Smooth muscle cell of the brain vasculature (primary cell): ENCODE results near the gene PDE6B.
"Not testable (repeated sequence)": the region's sequence is repeated elsewhere in the genome, so short reads cannot be mapped to it uniquely, and the experiment has no call there.

Experiments
- DNase-seq: peaks from one replicate; pipeline ENCODE4 v3.0.0-alpha.2; 2012; ENCODE audit warnings: low read depth, low spot score

The PDE6B gene

GRCh38 chr4:624705-625590 is at the start of gene PDE6B:
Gene PDE6B (plus strand): TSS chr4:625573. CDS start chr4:625627, 54 bp downstream.
- DNase-seq, result no peak

DNA sequence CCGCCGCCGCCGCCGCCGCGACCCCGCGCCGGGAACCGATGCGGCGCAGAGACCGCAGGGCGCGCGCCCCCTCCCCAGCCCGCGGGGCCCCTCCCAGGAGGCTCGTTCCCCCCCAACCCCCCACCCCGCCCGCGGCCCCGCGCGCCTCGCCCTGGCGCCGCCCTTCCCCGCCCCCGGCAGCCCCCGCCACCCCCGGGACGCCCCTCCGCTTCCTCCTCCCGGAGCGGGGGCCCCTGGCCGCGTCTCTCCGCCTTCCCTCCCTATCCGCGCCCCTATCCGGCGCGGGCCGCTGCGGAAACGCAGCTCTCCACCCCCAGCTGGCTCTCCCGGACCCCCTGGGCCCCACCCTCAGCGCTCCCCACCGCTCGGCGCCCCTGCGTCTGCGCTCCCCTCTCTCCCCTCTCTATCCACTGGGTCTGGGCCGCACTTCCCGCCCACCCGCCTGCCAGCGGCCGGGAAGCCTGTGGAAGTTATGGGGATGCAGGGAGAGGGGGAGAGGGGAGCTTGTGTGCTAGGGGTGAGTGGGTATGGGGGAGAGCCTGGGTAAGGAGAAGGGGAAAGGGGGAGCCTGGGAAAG is 49.0 kb upstream of the PDE6B start, which contains the start of gene TMEM271:
TSS of gene TMEM271 (minus strand) at position 51 of the 577 bp plus-strand sequence. CDS start 233 bp downstream, outside the sequence.
- no peak for DNase-seq

GRCh38 chr4:576991-577498 is 48.3 kb upstream of the PDE6B start:
- DNase-seq, result no peak

DNA sequence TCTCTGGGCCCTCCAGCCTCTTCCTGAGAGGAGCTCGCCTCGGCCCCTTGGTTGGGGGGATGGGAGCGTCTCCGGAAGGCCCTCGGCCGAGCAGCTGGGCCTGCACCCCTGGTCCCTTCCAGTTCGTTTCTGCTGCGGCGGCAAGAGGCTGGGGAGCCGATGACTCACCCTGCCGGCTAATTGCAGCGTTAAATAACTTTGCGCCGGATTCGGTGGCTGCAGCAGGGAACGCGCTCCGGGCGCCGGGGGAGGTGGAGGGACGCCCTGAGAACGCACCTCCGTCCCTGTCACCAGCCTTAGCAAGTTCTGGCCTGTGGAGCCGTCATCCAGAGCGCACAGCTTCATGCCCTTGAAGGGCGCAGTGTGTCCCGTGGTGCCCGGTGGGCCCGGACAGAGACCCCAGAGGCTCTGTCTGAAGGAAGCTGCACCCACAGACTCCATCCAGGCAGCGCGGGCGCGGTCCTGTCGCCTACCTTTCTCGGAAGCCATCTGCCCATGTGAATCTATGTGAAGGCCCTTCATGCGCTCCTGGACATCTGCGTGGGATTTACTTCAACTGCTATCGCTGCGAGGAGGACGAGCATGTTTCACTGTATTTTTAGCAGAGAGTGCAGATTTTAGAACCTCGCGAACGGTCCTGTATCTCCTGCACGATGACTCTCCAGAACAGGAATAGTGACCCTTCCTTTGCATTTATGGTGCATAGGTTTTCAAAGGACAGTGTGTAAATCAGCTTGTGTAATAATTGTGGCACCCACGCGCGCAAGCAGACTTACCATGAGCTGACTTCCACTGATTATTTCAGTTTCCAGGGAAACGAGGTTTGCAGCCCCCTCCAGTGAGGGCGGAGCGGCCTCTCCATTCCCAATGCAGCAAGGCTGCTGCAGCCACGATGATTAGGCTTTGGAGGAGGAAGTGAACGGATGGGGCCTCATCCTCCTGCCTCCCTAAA is 47.6 kb upstream of the PDE6B start:
- DNase-seq, result no peak

DNA sequence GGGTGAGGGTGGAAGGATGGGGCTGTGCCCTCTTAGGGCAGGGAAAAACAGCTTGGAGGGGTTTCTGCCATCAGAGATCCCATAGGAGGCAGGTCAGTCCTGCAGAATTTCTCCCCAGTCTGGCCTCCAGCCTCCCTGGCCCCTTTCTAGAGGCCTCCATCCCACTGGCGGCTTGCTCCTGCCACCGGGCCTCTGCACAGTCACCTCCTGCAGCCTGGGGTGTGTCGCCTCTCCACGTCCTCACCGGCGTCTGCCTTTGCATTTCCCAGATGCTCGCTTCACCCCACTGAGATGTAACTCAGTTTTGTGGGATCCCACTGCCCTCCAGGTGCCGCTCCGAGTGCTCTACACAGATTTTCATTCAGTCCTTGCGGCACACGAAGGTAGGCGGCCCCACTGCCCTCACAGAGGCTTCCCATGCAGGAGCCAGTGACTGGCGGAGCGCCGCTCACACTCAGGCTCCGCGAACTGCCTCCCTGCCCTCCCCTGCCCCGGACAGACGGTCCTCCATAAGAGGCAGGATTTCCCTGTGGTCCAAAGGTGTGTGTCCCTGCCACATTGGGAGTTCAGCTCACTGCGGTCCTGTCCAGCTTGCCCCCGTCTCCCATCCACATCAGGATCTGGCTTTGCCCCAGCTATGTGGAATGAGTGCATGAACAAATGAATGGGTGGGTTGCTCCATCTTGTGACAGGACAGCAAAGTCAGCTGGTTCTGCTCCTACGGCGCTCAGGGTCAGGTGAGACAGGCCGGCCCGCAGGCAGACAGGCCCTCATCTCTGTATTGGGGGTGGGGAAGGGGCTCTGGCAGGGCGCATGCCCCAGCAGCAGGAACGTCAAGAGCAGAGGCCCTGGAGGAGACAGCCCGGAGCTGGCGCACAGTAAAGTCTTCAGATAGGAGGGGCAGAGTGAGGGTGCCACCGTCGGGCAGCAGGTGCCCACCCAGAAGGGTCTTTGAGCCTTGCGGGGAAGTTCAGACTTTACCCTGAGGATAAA is 46.6 kb upstream of the PDE6B start:
- DNase-seq, result no peak

- no peak for DNase-seq
Observed at GRCh38 chr4:579543-580175, 45.7 kb upstream of the PDE6B start.

- no peak for DNase-seq
Observed at GRCh38 chr4:581181-581580, 44.2 kb upstream of the PDE6B start.

- no peak for DNase-seq
Observed at GRCh38 chr4:581753-582361, 43.5 kb upstream of the PDE6B start.

DNA sequence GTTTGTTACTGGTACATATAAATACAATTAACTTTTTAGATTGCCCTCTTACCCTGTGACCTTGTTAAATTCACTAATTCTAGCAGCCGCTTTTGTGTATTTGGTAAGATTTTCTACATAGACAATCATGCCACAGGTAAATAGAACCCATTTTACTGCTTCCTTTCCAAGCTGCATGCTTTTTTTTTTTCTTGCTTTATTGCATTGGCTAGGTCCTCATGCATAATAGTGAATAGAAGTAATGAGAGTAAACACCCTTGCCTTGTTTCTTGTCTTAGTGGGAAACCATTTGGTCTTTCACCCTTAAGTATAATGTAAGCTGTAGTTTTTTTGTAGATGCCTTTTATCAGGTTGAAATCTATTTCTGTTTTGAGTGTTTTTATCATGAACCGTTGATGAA is 41.6 kb upstream of the PDE6B start:
- no peak for DNase-seq

GRCh38 chr4:587671-588350 is 37.6 kb upstream of the PDE6B start:
- no peak for DNase-seq

DNA sequence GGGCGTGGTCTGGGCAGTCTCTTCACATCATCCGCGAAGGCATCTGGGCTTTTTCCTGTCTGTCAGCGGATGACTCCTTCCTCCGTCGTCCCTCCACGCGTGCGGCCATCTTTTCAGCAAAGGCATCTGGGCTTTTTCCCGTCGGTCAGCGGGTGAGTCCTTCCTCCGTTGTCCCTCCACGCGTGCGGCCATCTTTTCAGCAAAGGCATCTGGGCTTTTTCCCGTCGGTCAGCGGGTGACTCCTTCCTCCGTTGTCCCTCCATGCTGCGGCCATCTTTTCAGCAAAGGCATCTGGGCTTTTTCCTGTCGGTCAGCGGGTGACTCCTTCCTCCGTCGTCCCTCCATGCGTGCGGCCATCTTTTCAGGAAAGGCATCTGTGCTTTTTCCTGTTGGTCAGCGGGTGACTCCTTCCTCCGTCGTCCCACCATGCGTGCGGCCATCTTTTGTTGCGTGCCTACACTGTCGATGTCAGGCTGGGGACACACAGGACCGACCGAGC is 37.0 kb upstream of the PDE6B start:
- DNase-seq, result no peak

GRCh38 chr4:589219-589963 is 36.0 kb upstream of the PDE6B start:
- no peak for DNase-seq

DNA sequence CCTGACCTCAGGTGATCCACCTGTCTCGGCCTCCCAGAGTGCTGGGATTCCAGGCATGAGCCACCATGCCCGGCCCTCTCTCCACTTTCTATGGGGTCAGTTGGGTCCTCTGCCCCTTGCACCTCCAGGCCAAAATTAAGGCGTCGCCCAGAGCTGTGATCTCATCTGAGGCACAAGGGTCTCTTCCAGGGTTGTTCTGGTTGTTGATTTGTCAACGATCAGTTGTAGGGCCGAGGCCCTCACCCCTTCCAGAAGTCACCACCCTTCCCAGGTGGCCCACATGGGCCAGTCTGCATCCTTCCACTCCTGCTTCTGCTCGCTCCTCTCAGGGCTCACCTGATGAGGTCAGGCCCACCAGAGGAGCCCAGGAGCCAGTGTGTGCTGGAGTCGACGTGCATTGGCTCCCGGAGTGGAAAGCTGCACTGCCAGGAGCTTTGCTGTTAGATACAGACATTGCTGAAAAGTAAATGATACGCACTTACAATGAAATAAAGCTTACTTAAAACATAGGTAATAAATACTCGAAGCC is 35.0 kb upstream of the PDE6B start:
- DNase-seq, result no peak

GRCh38 chr4:592178-592577 is 33.2 kb upstream of the PDE6B start:
- DNase-seq, result not testable (repeated sequence)

DNA sequence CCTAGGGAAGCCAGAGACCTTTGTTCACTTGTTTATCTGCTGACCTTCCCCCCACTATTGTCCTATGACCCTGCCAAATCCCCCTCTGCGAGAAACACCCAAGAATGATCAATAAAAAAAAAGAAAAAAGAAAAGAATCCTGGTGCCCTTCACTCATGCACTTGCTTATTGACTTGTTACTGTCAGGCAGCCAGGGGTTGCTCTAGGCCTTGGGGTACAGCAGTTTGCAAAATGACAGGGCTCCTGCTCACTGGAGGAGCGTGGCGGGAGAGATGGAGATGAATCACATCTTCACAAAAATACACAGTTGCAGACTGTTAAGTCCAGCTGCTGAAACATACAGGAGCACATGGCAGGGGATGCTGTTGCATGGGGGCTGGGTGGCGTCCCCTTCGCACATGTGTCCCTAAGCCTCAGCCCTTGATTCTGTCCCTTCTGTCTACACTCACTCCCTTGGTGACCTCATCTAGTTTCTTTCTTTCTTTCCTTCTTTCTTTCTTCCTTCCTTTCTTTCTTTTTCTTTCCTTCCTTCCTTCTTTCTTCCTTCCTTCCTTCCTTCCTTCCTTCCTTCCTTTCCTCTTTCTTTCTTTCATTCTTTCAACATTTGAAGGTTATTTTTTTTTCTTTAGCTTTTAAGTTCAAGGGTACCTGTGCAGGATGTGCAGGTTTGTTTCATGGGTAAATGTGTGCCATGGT is 32.4 kb upstream of the PDE6B start:
- no peak for DNase-seq

DNA sequence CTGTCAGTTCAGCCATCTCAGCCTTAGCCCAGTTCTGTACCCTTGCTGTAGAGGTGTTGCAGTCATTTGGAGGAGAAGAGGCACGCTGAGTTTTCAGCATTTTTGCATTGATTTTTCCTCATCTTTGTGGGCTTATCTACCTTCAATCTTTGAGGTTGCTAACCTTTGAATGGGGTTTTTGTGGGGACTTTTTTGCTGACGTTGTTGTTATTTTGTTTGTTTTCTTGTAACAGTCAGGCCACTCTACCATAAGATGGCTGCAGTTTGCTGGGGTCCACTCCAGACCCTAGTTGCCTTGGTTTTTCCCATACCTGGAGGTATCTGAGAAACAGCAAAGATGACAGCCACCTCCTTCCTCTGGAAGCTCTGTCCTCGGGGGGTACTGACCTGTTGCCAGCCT is 26.4 kb upstream of the PDE6B start:
- no peak for DNase-seq

DNA sequence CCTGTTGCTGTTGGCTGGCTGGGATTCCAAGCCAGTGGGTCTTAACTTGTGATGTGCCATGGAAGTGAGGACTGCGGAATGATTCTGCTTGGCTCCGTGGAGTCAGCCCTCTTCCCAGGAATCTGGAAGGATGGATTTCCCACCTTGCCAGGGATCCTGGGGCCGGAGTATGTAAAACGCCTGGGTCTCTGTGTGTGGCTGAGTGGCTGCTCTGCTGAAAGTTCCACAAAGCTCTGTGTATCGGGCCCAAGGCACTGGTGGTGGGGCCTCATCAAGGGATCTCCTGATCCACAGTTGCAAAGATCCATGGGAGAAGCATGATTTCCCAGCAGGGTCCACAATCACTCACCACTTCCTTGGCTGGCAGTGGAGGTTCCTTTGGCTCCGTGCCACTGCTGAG is 25.2 kb upstream of the PDE6B start:
- DNase-seq, result no peak
